GM12873 (cell line): ENCODE data around the gene TCF7L1.

Experiments used
- CTCF ChIP-seq: IDR thresholded peaks from 2 replicates; pipeline ENCODE4 v1.5.1; 2012; ENCODE audit warnings: low read depth, mild to moderate bottlenecking, moderate library complexity, low read length, control low read depth; ENCODE audit not compliant: insufficient read depth; ENCODE audit errors: missing control alignments

TCF7L1 gene

GRCh38 chr2:85269959-85270358, 136.8 kb downstream of the TCF7L1 start:
- TF ChIP-seq CTCF: no peak

GRCh38 chr2:85272357-85272756, 139.2 kb downstream of the TCF7L1 start:
- TF ChIP-seq CTCF: no peak

GRCh38 chr2:85273738-85274731, 140.8 kb downstream of the TCF7L1 start:
- TF ChIP-seq CTCF: no peak

- TF ChIP-seq CTCF: no peak
Measured at GRCh38 chr2:85275984-85276540, 142.9 kb downstream of the TCF7L1 start.

- no peak for TF ChIP-seq CTCF
Measured at GRCh38 chr2:85276571-85277118, 143.5 kb downstream of the TCF7L1 start.

GRCh38 chr2:85277416-85278158, 144.4 kb downstream of the TCF7L1 start:
- TF ChIP-seq CTCF: no peak
